T-helper 1 cell treated with Interleukin-12 subunit alpha and Interleukin-12 subunit beta and Interleukin-4 antibody, amounts not matched to agents 30 μg/mL and 1 μg/mL, for 36 hours (primary cell): ENCODE data around the gene RPTOR.

Experiments
- H3K27ac Mint-ChIP-seq: one replicate; pipeline ENCODE4 v1.8.0; 2021; ENCODE audit warnings: mild to moderate bottlenecking, mixed read lengths
- H3K27me3 Mint-ChIP-seq: one replicate; pipeline ENCODE4 v1.8.0; 2021; ENCODE audit warnings: low read depth, mixed read lengths
- H3K36me3 Mint-ChIP-seq: one replicate; pipeline ENCODE4 v1.8.0; 2021; ENCODE audit warnings: low read depth, mixed read lengths
- H3K4me1 Mint-ChIP-seq: one replicate; pipeline ENCODE4 v1.8.0; 2021; ENCODE audit warnings: low read depth, mixed read lengths
- H3K4me3 Mint-ChIP-seq: one replicate; pipeline ENCODE4 v1.8.0; 2021; ENCODE audit warnings: mild to moderate bottlenecking, moderate library complexity, mixed read lengths
- H3K9me3 Mint-ChIP-seq: one replicate; pipeline ENCODE4 v1.8.0; 2021; ENCODE audit warnings: mixed read lengths

RPTOR gene

DNA sequence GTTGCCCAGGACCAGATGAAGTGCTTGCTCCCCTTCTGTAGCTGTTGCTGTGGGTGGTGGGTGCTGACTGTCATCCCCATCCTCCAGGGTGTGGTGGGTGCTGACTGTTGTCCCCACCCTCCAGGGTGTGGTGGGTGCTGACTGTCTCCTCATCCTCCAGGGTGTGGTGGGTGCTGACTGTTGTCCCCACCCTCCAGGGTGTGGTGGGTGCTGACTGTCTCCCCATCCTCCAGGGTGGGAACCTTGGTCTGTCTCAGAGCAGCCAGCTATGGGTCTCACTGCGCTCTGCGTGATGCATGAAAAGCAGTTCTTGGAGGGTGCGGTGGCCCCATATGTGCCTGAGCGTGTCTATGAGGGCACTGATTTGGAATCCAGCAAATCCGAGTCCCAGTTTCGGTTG, 163.8 kb downstream of the RPTOR start:
- Mint-ChIP-seq H3K9me3 (peaks cover 12% of the 10 kb centered on the region), H3K4me1 (peaks cover 80% of the 10 kb centered on the region), H3K4me3 (peak overlapping the region; percentile 50), H3K36me3 (peaks cover 64% of the 10 kb centered on the region), H3K27ac (peak overlapping the region; percentile 34), H3K27me3 (no peaks in the 10 kb centered on the region)

DNA sequence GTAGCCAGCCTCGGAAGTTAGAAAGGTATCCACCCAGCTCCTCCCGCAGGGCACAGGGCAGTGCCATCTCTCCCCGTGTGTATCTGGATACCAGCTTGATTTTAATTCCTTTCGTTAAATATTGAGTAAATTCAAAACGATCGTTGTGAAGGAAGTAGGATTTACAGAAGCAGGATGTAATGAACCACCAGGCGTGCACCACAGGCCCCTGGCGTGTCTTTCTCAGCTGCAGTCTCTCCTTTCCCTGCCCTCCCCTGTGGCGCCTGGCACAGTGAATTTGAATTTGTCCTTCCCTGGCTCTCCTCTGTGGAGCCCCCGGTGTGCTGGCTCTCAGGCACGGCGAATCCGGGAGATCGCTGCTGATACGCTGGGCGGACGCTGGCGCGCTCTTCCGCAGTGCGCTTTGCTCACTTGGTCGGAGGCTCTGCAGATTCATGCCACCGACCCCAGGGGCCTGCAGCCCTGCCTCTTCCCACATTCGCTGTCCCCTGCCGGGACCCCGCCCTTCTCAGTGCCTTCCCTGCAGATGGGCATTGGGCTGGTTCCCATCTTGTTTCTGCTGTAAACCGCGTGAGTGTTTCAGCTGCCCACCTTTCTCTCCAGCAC, 164.6 kb downstream of the RPTOR start:
- Mint-ChIP-seq H3K4me3 (peak overlapping the region; percentile 50), H3K36me3 (peaks cover 57% of the 10 kb centered on the region), H3K27ac (peak overlapping the region; percentile 60), H3K27me3 (no peaks in the 10 kb centered on the region), H3K9me3 (peaks cover 6% of the 10 kb centered on the region), H3K4me1 (peaks cover 75% of the 10 kb centered on the region)

DNA sequence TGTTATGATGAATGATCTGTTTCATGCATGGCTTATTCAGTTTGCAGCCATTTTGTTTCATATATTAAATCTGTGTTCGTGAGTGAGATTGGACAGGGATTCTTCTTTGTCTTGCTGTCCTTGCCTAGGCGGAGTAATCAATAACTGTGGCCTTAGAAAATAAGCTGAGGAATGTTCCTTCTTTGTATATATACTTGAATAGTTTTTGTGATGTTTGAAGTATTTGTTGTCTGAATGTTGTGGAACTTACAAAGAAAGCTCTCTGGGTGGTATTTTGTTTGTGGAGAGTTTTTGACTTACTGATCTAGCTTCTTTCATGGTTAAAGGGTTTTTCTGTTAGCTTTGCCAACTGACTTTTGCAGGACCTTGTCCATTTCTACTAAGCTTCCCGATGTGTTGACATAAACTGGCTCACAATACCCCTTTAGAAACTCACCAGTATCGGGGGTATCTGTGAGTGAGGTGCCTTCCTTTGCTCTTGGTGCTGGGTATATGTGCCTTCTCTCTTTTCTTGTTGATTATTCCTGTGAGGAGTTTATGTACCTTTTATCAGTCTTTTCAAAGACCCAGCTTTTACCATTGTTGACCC, 166.2 kb downstream of the RPTOR start:
- Mint-ChIP-seq H3K27ac (peak overlapping the region; percentile 46), H3K36me3 (peaks cover 52% of the 10 kb centered on the region), H3K4me1 (peaks cover 60% of the 10 kb centered on the region), H3K4me3 (peak overlapping the region; percentile 6), H3K9me3 (peaks cover 7% of the 10 kb centered on the region), H3K27me3 (no peaks in the 10 kb centered on the region)

DNA sequence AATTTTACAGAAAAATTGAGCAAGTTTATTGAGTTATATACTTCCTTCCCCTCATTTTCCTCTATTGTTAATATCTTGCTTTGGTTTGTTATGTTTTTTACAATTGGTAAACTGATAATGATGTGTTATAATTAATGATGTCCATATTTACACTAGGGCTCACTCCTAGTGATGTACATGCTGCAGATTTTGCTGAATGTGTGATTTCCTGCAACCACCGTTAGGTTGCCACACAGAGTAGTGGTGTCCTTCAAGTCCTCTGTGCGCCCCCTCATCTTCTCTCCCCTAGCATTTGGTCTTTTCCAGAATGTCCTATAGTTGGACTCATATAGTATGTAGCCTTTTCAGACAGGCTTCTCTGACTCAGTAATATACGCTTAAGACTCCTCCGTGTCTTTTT, 167.5 kb downstream of the RPTOR start:
- peaks cover 54% of the 10 kb centered on the region for H3K4me1 Mint-ChIP-seq
- peak overlapping the region; percentile 13 for H3K4me3 Mint-ChIP-seq
- peaks cover 54% of the 10 kb centered on the region for H3K36me3 Mint-ChIP-seq
- no peak overlapping the region for H3K27ac Mint-ChIP-seq
- H3K27me3 Mint-ChIP-seq, result no peaks in the 10 kb centered on the region
- peaks cover 16% of the 10 kb centered on the region for H3K9me3 Mint-ChIP-seq

DNA sequence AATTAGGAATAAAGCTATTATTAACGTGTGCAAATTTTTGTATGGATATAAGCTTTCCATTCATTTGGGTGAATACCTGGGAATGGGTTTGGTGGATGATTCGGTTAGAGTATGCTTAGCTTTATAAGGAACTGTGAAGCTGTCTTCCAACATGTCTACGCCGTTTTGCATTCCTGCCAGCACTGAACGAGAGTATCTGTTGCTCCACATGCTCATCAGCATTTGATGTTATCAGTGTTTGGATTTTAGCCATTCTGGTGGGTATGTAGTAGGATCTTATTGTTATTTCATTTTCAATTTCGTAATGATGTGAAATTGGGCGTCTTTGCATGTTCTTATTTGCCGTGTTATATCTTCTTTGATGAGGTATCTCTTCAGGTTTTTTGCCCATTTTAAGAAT, 168.0 kb downstream of the RPTOR start:
- H3K4me3 Mint-ChIP-seq, result no peak overlapping the region
- H3K27ac Mint-ChIP-seq, result no peak overlapping the region
- H3K9me3 Mint-ChIP-seq, result peaks cover 16% of the 10 kb centered on the region
- no peaks in the 10 kb centered on the region for H3K27me3 Mint-ChIP-seq
- H3K36me3 Mint-ChIP-seq, result peaks cover 53% of the 10 kb centered on the region
- peaks cover 52% of the 10 kb centered on the region for H3K4me1 Mint-ChIP-seq

DNA sequence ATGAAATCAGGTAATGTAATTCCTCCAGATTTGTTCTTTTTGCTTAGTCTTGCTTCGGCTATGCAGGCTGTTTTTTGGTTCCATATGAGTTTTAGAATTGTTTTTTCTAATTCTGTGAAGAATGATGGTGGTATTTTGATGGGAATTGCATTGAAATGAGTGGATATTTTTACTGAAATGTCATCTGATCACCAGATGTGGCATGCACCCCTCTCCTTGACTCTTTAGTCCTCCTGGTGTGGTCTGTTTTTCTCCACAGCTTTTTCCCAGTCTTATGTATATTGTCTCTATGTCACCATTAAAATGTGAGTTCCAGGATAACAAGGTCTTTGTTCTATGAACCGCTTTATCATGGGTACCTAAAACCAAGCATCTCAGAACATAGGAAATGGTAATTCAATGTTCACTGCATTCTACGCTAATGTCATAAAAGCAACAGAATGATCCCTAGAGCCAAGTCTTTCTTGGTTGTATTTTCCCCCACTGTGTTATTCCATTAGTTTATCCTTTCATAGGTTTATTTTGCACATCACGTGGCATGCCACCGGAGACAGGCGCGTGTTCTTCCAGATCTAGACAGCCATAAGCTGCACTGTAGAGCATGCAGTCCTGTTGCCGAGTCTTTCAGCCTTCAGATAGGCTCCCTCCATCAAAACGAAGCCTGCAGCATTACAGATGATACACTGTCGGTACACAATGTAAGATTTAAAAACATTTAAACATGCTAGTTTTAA, 172.5 kb downstream of the RPTOR start:
- H3K4me1 Mint-ChIP-seq, result peaks cover 52% of the 10 kb centered on the region
- H3K27ac Mint-ChIP-seq, result no peak overlapping the region
- H3K4me3 Mint-ChIP-seq, result no peak overlapping the region
- peaks cover 11% of the 10 kb centered on the region for H3K9me3 Mint-ChIP-seq
- H3K27me3 Mint-ChIP-seq, result no peaks in the 10 kb centered on the region
- peaks cover 33% of the 10 kb centered on the region for H3K36me3 Mint-ChIP-seq

DNA sequence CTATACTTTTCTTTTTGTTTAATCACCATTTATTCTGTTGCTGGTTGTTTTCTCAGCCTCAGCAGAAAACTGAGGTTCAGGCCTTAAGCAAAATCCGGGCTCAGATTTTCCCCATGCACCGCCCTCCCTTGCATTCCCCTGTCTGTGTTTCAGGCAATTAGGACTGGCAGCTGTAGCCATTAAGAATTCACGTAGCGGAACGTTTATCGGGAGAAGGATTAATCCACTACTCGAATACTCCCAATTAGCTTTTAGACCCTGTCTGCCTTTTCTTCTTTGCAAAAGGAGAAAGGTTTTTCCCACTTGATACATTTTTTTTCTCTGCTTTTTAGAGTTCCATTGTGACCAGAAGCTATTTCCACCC, 173.1 kb downstream of the RPTOR start:
- H3K9me3 Mint-ChIP-seq, result peaks cover 11% of the 10 kb centered on the region
- H3K27ac Mint-ChIP-seq, result no peak overlapping the region
- peaks cover 53% of the 10 kb centered on the region for H3K4me1 Mint-ChIP-seq
- peaks cover 28% of the 10 kb centered on the region for H3K36me3 Mint-ChIP-seq
- H3K4me3 Mint-ChIP-seq, result no peak overlapping the region
- no peaks in the 10 kb centered on the region for H3K27me3 Mint-ChIP-seq

DNA sequence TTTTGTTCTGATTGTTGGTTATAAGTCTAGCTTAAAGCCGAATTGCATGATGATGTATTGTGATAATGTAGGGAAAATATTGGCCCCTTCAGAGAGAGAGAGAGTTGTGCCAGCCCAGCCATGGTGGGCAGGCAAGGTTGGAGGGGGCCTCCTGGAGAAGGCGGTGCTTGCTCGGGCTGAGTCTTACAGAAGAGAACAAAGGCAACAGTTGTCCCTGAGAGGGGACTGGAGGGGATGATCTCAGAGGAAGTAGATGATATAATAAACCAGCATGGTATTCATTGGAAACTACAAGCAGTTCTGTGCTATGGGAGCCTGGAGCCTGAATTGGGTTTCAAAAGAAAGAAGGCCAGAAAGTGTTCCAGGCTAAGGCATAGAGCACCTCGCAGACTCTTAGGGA, 173.8 kb downstream of the RPTOR start:
- Mint-ChIP-seq H3K4me3 (no peak overlapping the region), H3K36me3 (peaks cover 24% of the 10 kb centered on the region), H3K9me3 (peaks cover 11% of the 10 kb centered on the region), H3K27me3 (no peaks in the 10 kb centered on the region), H3K4me1 (peaks cover 54% of the 10 kb centered on the region), H3K27ac (peak overlapping the region; percentile 37)

DNA sequence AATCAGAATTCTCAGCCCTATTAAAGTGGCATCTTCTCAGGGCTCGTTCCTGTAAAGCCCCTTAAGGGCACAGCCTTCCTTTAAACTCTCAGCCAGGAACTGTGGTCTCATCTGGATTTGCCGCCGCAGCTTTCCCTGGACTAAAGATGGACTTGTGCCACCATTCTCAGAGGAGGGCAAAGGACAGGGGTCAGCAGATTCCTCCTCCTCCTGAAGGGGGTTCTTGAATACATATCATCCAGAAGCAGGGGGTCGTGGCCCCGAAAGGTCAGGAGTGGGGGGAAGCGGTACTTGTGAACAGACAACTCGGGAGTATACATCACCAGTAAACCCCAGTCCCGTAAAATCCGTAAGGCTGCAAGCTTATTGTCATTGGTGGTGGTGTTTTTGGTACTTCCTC, 174.8 kb downstream of the RPTOR start:
- Mint-ChIP-seq H3K9me3 (peaks cover 11% of the 10 kb centered on the region), H3K27me3 (no peaks in the 10 kb centered on the region), H3K4me1 (peaks cover 57% of the 10 kb centered on the region), H3K36me3 (peaks cover 28% of the 10 kb centered on the region), H3K4me3 (no peak overlapping the region), H3K27ac (peak overlapping the region; percentile 41)

DNA sequence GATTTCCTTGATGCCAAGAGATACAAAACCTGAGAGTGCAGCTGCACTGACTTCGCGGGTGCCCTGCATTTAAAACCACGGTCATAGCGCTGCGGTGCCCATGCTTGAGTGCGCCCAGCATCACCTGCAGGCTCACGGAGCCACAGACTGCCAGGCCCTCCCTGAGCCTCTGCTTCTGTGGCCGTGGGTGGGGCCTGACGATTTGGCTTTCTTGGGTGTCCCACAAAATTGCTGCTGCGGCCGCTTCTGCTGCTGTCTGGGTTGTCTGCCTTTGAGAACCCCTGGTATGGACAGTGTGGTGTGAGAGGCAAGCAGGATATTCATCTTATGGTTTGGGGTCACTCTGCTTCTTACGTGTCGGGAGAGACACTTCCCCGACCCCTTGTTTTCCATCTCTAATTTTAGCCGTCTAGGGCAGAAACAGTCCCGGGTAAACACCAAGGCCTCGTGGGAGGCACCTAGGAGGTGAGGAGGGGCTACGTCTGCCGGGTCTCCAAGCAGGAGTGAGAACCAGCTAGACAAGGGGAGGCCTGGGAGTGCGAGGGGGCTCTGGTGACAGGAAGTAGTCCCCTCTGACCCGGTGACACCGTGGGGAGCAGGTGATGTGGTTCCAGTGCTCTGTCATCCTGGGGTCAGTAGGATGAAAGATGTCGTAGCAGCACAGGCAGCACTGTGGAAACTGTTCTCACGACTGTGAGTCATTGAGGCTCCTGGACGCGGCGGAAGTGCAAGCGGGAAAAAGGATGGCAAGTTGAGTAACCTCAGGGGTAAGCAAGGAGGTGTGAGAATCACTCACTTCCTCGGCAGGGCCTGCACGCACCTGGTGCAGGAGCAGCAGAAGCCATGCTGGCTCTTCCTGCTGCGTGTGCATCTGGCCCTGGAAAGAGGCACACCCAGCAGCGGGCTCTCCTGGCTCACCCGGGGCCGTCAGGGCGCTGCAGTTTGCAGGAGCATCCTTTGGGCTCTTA, 176.3 kb downstream of the RPTOR start:
- Mint-ChIP-seq H3K36me3 (peaks cover 24% of the 10 kb centered on the region), H3K27ac (peak overlapping the region; percentile 90), H3K4me1 (peaks cover 57% of the 10 kb centered on the region), H3K27me3 (no peaks in the 10 kb centered on the region), H3K9me3 (peaks cover 8% of the 10 kb centered on the region), H3K4me3 (peak overlapping the region; percentile 66)

DNA sequence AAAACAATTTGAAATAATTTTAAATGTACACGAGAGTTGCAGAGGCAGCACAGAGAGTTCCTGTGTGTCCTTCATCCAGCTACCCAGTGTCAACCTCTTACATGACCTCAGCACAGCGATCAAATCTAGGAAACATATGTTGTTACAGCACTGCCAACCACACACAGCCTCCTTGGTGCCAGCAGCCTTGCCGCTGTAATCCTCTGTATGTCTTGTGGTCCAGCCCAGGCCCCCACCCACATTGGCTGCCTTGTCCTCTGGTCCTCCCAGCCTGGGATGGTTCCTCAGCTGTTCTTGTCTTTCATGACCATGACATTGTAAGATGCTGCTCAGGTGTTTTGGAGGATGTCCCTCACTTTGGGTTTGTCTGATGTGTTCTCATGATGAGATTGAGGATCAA, 178.0 kb downstream of the RPTOR start:
- H3K4me3 Mint-ChIP-seq, result no peak overlapping the region
- H3K27me3 Mint-ChIP-seq, result no peaks in the 10 kb centered on the region
- H3K36me3 Mint-ChIP-seq, result peaks cover 19% of the 10 kb centered on the region
- no peaks in the 10 kb centered on the region for H3K9me3 Mint-ChIP-seq
- peaks cover 48% of the 10 kb centered on the region for H3K4me1 Mint-ChIP-seq
- H3K27ac Mint-ChIP-seq, result peak overlapping the region; percentile 31

DNA sequence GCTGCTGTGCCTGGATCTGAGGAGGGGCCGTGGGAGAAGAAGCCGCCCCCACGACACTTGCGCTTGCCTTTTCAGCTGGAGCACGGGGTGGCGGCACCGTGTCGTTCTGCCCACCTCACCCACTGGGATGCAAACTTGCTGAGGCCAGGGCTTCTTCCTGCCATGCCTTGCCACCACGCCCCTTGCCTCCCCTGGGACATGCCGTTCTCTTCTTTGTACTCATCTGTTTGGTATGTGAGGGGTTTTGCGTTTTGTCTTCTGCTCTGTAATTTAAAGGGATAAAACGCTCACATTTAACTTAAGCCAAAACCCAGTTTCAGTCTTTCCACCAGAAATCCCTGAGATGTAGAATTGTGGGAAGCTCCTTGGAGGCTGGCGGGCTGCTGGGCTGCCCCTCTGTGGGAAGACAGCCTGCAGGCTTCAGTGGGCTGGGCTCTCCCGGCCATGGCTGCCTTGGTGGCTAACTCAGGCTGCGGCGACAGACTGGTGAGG, 180.2 kb downstream of the RPTOR start:
- peaks cover 23% of the 10 kb centered on the region for H3K36me3 Mint-ChIP-seq
- H3K4me3 Mint-ChIP-seq, result no peak overlapping the region
- H3K27me3 Mint-ChIP-seq, result no peaks in the 10 kb centered on the region
- H3K27ac Mint-ChIP-seq, result peak overlapping the region; percentile 14
- H3K9me3 Mint-ChIP-seq, result no peaks in the 10 kb centered on the region
- peaks cover 41% of the 10 kb centered on the region for H3K4me1 Mint-ChIP-seq

DNA sequence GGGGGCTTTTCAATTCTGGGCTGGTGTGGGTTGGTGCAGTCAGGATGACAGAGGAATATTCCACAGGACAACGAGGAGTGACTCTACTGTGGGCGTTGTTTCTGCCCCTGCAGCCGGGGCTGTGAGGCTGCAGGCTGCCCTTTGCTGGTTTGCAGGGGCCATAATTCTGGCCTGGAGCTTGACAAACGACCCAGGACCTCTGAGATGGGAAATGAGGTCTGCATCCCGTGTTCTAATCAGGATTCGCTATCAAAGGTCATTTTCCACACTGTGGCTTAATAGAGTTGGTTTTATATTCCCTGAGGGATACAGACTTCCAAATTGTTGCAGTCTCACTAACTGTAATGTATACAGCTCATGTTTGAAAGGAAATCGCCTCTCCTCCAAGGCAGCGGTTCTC, 180.9 kb downstream of the RPTOR start:
- no peak overlapping the region for H3K27ac Mint-ChIP-seq
- peaks cover 39% of the 10 kb centered on the region for H3K4me1 Mint-ChIP-seq
- H3K36me3 Mint-ChIP-seq, result peaks cover 24% of the 10 kb centered on the region
- no peaks in the 10 kb centered on the region for H3K27me3 Mint-ChIP-seq
- H3K4me3 Mint-ChIP-seq, result no peak overlapping the region
- no peaks in the 10 kb centered on the region for H3K9me3 Mint-ChIP-seq
